Subcutaneous abdominal adipose tissue (tissue), 5 donors: Measurements from ENCODE around the gene CAMKMT.

Experiments
- H3K27ac ChIP-seq: one replicate; pipeline ENCODE4 v1.7.0; 2013; ENCODE audit warnings: low read depth, mild to moderate bottlenecking, inconsistent platforms, low read length, moderate library complexity
- H3K27me3 ChIP-seq, 5 donors: one replicate each; pipeline ENCODE4 v1.7.0; 2013; ENCODE audit warnings: low read length in 5 of 5, inconsistent platforms in 1 of 5; ENCODE audit not compliant: control insufficient read depth in 5 of 5, insufficient read depth in 4 of 5
- H3K36me3 ChIP-seq, 5 donors: one replicate each; pipeline ENCODE4 v1.7.0; 2013; ENCODE audit warnings: low read length in 5 of 5; ENCODE audit not compliant: control insufficient read depth in 5 of 5, insufficient read depth in 5 of 5
- H3K4me1 ChIP-seq, 5 donors: one replicate each; pipeline ENCODE4 v1.7.0; 2013; ENCODE audit warnings: low read length in 5 of 5, mild to moderate bottlenecking in 3 of 5, moderate library complexity in 1 of 5; ENCODE audit not compliant: control insufficient read depth in 5 of 5, insufficient read depth in 5 of 5
- H3K4me3 ChIP-seq, 5 donors: one replicate each; pipeline ENCODE4 v1.7.0; 2013; ENCODE audit warnings: low read length in 5 of 5, low read depth in 1 of 5
- H3K9ac ChIP-seq, 5 donors: one replicate each; pipeline ENCODE4 v1.7.0; 2013; ENCODE audit warnings: low read length in 5 of 5, mild to moderate bottlenecking in 4 of 5, moderate library complexity in 3 of 5
- H3K9me3 ChIP-seq, 5 donors: one replicate each; pipeline ENCODE4 v1.7.0; 2013; ENCODE audit warnings: low read length in 5 of 5; ENCODE audit not compliant: control insufficient read depth in 5 of 5
- donor health status: healthy.
- donor health status: healthy.
- donor health status: healthy.
- donor health status: healthy.
- donor health status: healthy.

The CAMKMT gene

DNA sequence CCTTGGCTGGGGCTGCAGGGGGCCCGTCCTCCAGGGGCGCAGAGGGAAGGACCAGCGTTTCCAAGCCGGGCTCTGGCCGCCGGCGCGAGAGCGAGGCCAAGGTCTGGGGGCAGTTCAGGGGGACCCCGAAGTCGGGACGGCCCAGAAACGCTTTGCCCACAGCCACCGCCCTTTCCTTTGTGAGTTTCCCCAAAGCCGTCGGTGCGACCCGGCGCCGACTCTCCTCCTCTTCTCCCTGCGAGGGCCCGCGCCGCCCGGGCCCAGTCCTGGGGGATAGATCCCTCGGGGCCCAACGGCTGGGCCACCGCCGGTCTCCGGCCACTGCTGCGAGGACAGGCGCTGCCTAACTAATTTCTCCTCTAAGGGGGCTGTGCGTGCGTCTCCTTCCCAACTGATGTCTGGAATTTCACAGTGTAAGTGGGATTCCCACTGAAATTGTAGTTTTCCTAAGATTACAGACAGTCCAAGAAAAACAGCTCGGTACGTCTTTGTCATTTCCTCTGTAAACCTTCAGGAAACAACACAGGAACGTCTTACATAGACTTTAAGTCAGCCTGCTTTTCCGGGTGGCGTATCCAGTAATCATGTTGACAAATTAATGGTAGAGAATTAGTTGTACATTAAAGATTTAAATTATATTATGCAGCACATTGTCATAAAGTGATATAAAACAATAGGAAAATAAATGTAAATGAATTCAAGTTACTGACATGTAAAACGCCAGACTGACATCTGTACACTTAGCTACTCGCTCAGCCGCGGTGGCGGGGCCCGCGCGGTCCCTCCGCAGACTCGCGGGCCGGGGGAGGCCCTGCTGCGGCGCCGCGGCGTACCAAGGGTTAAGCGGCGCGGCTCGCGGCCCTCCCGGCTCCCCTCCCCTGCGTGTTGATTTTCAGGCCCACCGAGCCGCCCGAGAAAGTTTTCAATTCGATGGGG lies 440.4 kb downstream of the CAMKMT start:
- Histone ChIP-seq H3K4me3 (peak overlapping the region in 4 of 5 donors; percentile 7 to 46 (median 31)), H3K4me1 (peaks cover 0 to 17% (median 17%) of the 10 kb centered on the region in 5 donors), H3K36me3 (no peaks in the 10 kb centered on the region), H3K9me3 (no peaks in the 10 kb centered on the region), H3K27me3 (peaks cover 43 to 82% (median 64%) of the 10 kb centered on the region in 5 donors), H3K9ac (no peak overlapping the region), H3K27ac (no peak overlapping the region)

GRCh38 chr2:44802777-44803424 lies 441.2 kb downstream of the CAMKMT start:
- peak overlapping the region in 2 of 5 donors; percentile 45 to 46 for H3K4me3 ChIP-seq
- no peaks in the 10 kb centered on the region for H3K9me3 ChIP-seq
- no peak overlapping the region for H3K9ac ChIP-seq
- H3K4me1 ChIP-seq = peaks cover 0 to 17% (median 17%) of the 10 kb centered on the region in 5 donors
- no peak overlapping the region for H3K27ac ChIP-seq
- no peaks in the 10 kb centered on the region for H3K36me3 ChIP-seq
- H3K27me3 ChIP-seq = peaks cover 43 to 80% (median 65%) of the 10 kb centered on the region in 5 donors

GRCh38 chr2:44804406-44805265 lies 442.9 kb downstream of the CAMKMT start:
- no peak overlapping the region for H3K9ac ChIP-seq
- H3K27me3 ChIP-seq = peaks cover 39 to 75% (median 56%) of the 10 kb centered on the region in 5 donors
- H3K27ac ChIP-seq = no peak overlapping the region
- H3K9me3 ChIP-seq = no peaks in the 10 kb centered on the region
- no peaks in the 10 kb centered on the region for H3K36me3 ChIP-seq
- H3K4me1 ChIP-seq = peaks cover 0 to 17% (median 17%) of the 10 kb centered on the region in 5 donors
- H3K4me3 ChIP-seq = no peak overlapping the region

DNA sequence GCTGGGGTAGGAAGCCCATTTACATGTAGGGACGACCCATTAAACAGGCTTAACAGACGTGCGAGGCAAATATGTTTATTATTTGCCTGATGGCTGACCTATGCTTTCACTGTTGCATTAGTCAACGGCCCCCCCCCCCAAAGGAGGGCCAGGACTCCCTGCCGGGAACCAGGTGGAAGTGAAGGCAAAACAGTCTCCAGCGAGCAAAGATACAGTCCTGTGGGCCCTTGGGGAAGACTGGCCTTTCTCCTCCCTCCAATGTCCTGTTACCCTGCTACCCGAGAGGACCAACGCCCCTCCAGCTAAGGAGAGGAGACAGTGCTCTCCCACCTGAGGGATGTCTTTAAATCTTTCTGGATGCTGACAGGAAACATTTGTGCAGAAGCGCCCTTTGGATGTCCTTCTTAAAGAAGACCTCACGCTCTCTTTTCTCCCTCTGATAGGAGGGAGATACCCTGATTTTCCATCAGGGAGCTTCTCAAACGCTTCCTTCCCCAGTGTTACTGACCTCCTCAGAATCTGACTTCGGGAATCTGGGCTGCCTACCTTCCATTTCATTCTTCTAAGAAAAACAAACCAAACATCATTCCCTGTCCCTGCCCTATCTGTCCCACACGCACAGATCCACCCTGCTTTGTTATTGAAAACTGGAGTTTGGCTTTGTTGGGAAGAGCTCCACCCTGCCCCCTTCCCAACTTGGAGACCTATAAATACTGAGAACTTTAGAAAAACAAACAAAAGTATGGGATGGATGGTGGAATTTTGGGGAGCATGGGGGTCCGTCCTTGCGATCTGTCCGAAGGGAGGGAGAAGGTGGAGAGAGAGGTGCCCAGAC lies 443.9 kb downstream of the CAMKMT start:
- Histone ChIP-seq H3K27ac (no peak overlapping the region), H3K4me3 (no peak overlapping the region), H3K4me1 (peaks cover 0 to 17% (median 17%) of the 10 kb centered on the region in 5 donors), H3K27me3 (peaks cover 32 to 66% (median 50%) of the 10 kb centered on the region in 5 donors), H3K36me3 (no peaks in the 10 kb centered on the region), H3K9ac (no peak overlapping the region), H3K9me3 (no peaks in the 10 kb centered on the region)

DNA sequence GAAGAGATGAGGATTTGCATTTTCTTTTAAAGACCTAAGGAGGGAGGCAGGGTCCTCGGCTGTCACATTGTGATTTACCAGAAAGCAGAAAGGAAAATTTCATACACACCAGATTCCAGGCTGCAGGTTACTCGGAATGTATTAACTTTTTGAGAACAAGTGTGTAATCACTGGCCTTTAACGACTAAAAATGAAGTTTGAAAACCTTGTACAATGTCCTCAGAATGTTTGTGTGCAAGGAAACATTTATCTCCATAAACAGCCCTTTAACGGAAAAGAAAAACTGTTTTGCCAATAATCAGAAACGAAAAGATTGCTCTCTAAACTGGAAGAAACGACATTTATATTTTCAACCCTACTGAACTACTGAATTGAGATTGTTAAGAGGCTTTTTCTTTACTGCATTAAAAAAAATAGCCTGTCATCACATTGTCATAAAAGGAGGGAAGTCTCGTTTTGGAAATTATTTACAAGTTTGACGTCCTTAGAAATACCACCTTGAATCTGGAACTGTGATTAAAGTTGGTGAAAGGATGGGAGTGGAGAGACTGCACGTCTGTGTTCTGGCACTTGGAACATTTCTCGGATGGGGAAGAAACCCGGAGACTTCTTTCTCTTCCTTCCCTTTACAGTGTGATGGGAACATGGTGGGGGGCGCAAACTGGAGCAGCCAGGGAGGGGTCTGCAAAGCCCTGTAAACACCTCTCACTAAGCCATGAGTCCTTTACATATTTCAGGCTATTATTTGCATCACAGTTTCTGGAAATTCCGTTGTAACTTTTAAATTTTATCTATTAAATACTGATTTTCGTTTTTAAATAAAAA lies 445.7 kb downstream of the CAMKMT start:
- Histone ChIP-seq H3K9ac (no peak overlapping the region), H3K4me1 (peaks cover 0 to 7% (median 5%) of the 10 kb centered on the region in 5 donors), H3K27ac (no peak overlapping the region), H3K27me3 (peaks cover 32 to 60% (median 41%) of the 10 kb centered on the region in 5 donors), H3K36me3 (no peaks in the 10 kb centered on the region), H3K4me3 (no peak overlapping the region), H3K9me3 (peaks cover 0 to 3% (median 0%) of the 10 kb centered on the region in 5 donors)

- Histone ChIP-seq H3K27ac (no peak overlapping the region), H3K9ac (no peak overlapping the region), H3K9me3 (peaks cover 0 to 3% (median 0%) of the 10 kb centered on the region in 5 donors), H3K4me1 (no peaks in the 10 kb centered on the region), H3K36me3 (no peaks in the 10 kb centered on the region), H3K4me3 (no peak overlapping the region), H3K27me3 (peaks cover 17 to 48% (median 30%) of the 10 kb centered on the region in 5 donors)
Measured at GRCh38 chr2:44810892-44811530, 449.3 kb downstream of the CAMKMT start.

DNA sequence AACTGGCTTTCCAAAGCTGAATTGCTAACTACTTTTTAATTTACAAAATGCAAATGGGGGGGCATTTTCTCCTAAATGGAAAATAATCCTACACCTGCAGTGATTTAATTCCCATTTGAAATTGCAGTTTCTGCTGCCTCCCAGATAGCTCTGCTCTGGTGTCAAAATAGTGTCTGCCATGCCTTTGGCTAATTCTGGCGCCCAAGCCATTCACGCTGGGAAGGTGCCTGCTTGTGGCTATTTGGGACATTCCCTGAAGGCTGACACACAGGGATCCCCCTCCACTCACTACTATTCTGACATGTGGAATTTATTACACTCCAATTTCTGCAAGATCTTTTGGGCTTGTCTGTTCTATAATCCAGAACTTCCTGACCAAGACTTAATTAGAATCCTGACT lies 451.4 kb downstream of the CAMKMT start:
- H3K4me3 ChIP-seq = no peak overlapping the region
- H3K36me3 ChIP-seq = no peaks in the 10 kb centered on the region
- H3K27me3 ChIP-seq = peaks cover 13 to 36% (median 22%) of the 10 kb centered on the region in 5 donors
- H3K9me3 ChIP-seq = peaks cover 0 to 3% (median 0%) of the 10 kb centered on the region in 5 donors
- no peak overlapping the region for H3K27ac ChIP-seq
- H3K4me1 ChIP-seq = no peaks in the 10 kb centered on the region
- no peak overlapping the region for H3K9ac ChIP-seq

GRCh38 chr2:44813658-44814057 lies 451.9 kb downstream of the CAMKMT start:
- H3K27ac ChIP-seq = no peak overlapping the region
- H3K9me3 ChIP-seq = peaks cover 0 to 3% (median 0%) of the 10 kb centered on the region in 5 donors
- H3K4me1 ChIP-seq = no peaks in the 10 kb centered on the region
- no peak overlapping the region for H3K4me3 ChIP-seq
- no peaks in the 10 kb centered on the region for H3K36me3 ChIP-seq
- H3K9ac ChIP-seq = no peak overlapping the region
- H3K27me3 ChIP-seq = peaks cover 13 to 34% (median 22%) of the 10 kb centered on the region in 5 donors
